HG02884 (cell line): ENCODE measurements around the gene PHLPP2.
"Not testable (repeated sequence)": the region's sequence is repeated elsewhere in the genome, so short reads cannot be mapped to it uniquely, and the experiment has no call there.

Experiments
- ATAC-seq: cut with Tn5 transposase; IDR thresholded peaks from one replicate; pipeline ENCODE4 v1.9.1; 2021; ENCODE audit warnings: mild to moderate bottlenecking, moderate library complexity; ENCODE audit not compliant: unreplicated experiment

PHLPP2 gene

GRCh38 chr16:71626858-71627213, 97.7 kb downstream of the PHLPP2 start:
- no peak for ATAC-seq

GRCh38 chr16:71626018-71626857, 98.3 kb downstream of the PHLPP2 start, which contains the start of gene MARVELD3:
Gene MARVELD3 (plus strand): TSS chr16:71626184. CDS start chr16:71626230, 46 bp downstream.
- no peak for ATAC-seq

- ATAC-seq, result no peak
Measured at GRCh38 chr16:71625113-71625850, 99.2 kb downstream of the PHLPP2 start.

GRCh38 chr16:71623597-71623996, 100.9 kb downstream of the PHLPP2 start:
- no peak for ATAC-seq

GRCh38 chr16:71622088-71622487, 102.4 kb downstream of the PHLPP2 start:
- no peak for ATAC-seq

- ATAC-seq, result no peak
Measured at GRCh38 chr16:71618429-71618828, 106.1 kb downstream of the PHLPP2 start.

- not testable (repeated sequence) for ATAC-seq
Measured at GRCh38 chr16:71614956-71615355, 109.5 kb downstream of the PHLPP2 start.

GRCh38 chr16:71610936-71611871, 113.3 kb downstream of the PHLPP2 start:
- no peak for ATAC-seq

GRCh38 chr16:71610447-71610846, 114.1 kb downstream of the PHLPP2 start:
- ATAC-seq, result no peak

- ATAC-seq, result no peak
Measured at GRCh38 chr16:71609066-71609465, 115.4 kb downstream of the PHLPP2 start.

GRCh38 chr16:71600822-71601221, 123.7 kb downstream of the PHLPP2 start:
- no peak for ATAC-seq

GRCh38 chr16:71598426-71598825, 126.1 kb downstream of the PHLPP2 start:
- ATAC-seq, result not testable (repeated sequence)

- not testable (repeated sequence) for ATAC-seq
Measured at GRCh38 chr16:71595340-71595826, 129.1 kb downstream of the PHLPP2 start.
